Epithelial cell of proximal tubule (primary cell): Measurements from ENCODE around the gene C1RL. TPM values are rescaled to one million over a fixed set of nuclear protein-coding genes. Genes with fewer than 3 reads are reported as not detected.

Experiments used
- DNase-seq: peaks from one replicate; pipeline ENCODE4 v3.0.0-alpha.2; 2011; ENCODE audit warnings: low read depth
- H3K4me3 ChIP-seq: 2 replicates; pipeline ENCODE4 v1.5.1; 2011; ENCODE audit warnings: low read depth, mild to moderate bottlenecking, low read length
- CTCF ChIP-seq: conservative IDR thresholded peaks from 2 replicates; pipeline ENCODE4 v1.5.1; 2012; ENCODE audit warnings: low read depth, mild to moderate bottlenecking, low read length
- total RNA-seq: library from RNA; depleted of rRNA; stranded (reverse); fragments of >200 nt; gene quantifications from 2 replicates; pipeline ENCODE4 v1.2.3, GENCODE V29; 2015

The C1RL gene
- total RNA-seq, 1 donor from 2014 or later: 11.2 TPM

GRCh38 chr12:7129872-7130691 is 21.1 kb upstream of the C1RL start, which contains the start of gene CLSTN3:
CLSTN3 (plus strand) TSS chr12:7130371; CDS start chr12:7130649, 278 bp downstream.
- no peak for TF ChIP-seq CTCF
- DNase-seq: no peak

GRCh38 chr12:7129287-7129871 is 20.4 kb upstream of the C1RL start:
- peak overlapping the region; percentile 97 for H3K4me3 ChIP-seq
- TF ChIP-seq CTCF: no peak
- no peak for DNase-seq

More at GRCh38 chr12:7129872-7130691, 21.1 kb upstream of the C1RL start, which contains the start of gene CLSTN3:
- peak within 1 kb of the TSS; percentile 97 for H3K4me3 ChIP-seq

- no peak for TF ChIP-seq CTCF
- H3K4me3 ChIP-seq: peak within 1 kb of the TSS; percentile 97
- no peak for DNase-seq
Observed at GRCh38 chr12:7128681-7129286, 19.8 kb upstream of the C1RL start, which contains the start of gene RBP5. RBP5 (minus strand) TSS chr12:7128889; CDS start chr12:7128775, 114 bp downstream.

- no peak for TF ChIP-seq CTCF
- no peak for DNase-seq
- peak overlapping the region; percentile 97 for H3K4me3 ChIP-seq
Observed at GRCh38 chr12:7127916-7128626, 19.1 kb upstream of the C1RL start.

- no peak for TF ChIP-seq CTCF
- H3K4me3 ChIP-seq: no peak overlapping the region
- DNase-seq: no peak
Observed at GRCh38 chr12:7125632-7126227, 16.7 kb upstream of the C1RL start.

- no peak overlapping the region for H3K4me3 ChIP-seq
- DNase-seq: no peak
- no peak for TF ChIP-seq CTCF
Observed at GRCh38 chr12:7123806-7124522, 14.9 kb upstream of the C1RL start.
